GM08714 (cell line): ENCODE results near the gene CLTCL1.

ENCODE experiments used
- H3K4me3 ChIP-seq: fragments of 200-500 bp; sonication (Bioruptor generic); 2 replicates; pipeline ENCODE4 v1.5.1; 2014; ENCODE audit warnings: mild to moderate bottlenecking, low read length, inconsistent platforms
- ZNF274 ChIP-seq: IDR thresholded peaks from 2 replicates; pipeline ENCODE4 v1.6.1; 2012; ENCODE audit warnings: mild to moderate bottlenecking, low read depth, low read length

CLTCL1 gene

DNA sequence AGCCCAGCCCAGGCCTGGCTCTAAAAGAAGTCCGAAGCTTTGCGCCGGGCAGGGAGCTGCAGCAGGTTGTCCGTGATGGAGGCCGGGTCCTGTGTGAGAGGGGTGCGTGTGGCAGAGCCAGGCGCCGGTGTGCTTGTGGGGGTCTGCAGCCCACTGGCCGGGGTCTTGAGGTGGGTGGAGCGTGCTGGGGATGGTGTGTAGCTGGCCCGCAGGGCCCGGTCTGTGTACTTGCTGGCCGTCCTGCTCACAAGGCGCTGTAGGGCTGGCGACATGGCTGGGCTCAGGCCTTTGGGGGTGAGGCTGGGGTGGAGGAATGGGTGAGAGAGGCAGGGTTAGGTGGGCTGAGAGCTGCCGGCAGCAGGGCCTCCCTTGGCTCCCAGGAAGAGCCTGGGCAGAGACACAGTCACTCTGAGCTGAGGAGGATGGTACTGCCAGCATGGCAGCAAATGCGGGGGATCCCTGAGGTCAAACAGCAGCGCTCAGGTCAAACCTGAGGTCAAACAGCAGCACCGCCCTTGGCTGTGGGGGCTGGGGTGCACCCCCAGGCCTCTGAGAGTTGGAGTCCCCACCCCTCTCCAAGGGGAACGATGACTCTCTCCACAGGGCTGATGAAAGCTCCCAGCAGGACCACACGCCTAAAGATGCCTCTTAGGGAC is 157.2 kb downstream of the CLTCL1 start:
- no peak overlapping the region for H3K4me3 ChIP-seq
- TF ChIP-seq ZNF274, result no peak

DNA sequence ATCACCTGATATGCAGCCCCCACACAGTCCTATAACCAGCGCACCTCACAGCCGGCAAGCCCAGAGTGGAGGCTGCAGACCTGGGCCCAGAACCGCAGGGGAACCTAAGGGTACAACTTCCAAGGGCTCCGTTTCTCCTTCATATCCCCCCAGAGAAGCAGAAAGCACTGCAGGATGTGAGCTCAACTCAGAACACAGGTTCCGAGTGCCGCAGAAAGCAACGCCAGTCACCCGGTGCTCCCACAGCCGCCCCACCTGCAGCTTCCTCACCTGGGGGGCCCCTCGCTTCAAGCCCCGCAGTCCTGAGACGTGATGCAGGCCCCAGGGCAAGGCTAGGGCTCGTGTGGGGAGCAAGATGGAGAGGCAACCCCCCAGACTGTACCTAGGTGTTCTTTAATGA is 158.0 kb downstream of the CLTCL1 start:
- no peak overlapping the region for H3K4me3 ChIP-seq
- TF ChIP-seq ZNF274, result no peak

DNA sequence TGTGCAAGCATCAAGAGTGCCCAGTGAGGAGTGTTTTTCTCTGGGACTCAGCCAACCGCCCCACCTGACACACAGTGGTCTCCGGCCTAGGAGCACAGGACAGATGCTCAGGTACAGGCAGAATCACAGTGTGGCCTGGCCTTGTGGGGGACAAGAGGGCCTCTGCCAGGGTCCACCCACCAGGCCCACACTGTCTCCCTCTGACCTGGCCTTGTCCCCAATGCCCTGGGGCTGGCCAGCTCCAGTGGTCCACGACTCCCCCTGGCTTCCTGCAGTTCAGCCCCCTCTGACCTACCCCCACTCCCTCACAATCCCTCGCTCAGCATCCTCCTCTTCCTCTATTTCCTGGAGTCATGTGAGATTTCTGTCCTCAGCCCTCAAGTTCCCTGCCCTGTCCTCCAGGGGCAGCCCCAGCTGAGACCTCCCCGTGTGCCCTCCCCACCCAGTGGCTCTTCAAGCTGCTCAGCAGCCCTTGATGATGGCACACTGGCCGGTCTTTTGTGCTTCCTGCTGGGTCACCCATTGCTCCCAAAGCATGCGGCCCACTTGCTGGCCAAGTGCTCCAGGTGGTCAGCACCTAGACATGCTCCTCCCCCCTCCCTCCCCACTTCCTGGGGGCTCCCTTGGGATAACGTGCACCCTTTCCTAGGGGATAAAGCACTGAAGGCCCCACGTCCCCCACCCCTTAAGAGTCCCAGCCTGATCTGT is 158.7 kb downstream of the CLTCL1 start:
- TF ChIP-seq ZNF274, result no peak
- H3K4me3 ChIP-seq, result no peak overlapping the region

DNA sequence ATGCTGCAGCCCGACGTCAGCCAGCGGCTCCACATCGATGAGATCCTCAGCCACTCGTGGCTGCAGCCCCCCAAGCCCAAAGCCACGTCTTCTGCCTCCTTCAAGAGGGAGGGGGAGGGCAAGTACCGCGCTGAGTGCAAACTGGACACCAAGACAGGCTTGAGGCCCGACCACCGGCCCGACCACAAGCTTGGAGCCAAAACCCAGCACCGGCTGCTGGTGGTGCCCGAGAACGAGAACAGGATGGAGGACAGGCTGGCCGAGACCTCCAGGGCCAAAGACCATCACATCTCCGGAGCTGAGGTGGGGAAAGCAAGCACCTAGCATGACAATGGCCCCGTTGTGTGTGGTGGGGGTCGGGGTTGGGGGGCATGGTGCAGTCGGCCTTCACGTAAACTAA is 159.4 kb downstream of the CLTCL1 start:
- TF ChIP-seq ZNF274, result no peak
- no peak overlapping the region for H3K4me3 ChIP-seq

DNA sequence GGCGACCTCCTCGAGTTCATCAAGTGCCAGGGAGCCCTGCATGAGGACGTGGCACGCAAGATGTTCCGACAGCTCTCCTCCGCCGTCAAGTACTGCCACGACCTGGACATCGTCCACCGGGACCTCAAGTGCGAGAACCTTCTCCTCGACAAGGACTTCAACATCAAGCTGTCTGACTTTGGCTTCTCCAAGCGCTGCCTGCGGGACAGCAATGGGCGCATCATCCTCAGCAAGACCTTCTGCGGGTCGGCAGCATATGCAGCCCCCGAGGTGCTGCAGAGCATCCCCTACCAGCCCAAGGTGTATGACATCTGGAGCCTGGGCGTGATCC is 159.9 kb downstream of the CLTCL1 start:
- H3K4me3 ChIP-seq, result no peak overlapping the region
- no peak for TF ChIP-seq ZNF274

DNA sequence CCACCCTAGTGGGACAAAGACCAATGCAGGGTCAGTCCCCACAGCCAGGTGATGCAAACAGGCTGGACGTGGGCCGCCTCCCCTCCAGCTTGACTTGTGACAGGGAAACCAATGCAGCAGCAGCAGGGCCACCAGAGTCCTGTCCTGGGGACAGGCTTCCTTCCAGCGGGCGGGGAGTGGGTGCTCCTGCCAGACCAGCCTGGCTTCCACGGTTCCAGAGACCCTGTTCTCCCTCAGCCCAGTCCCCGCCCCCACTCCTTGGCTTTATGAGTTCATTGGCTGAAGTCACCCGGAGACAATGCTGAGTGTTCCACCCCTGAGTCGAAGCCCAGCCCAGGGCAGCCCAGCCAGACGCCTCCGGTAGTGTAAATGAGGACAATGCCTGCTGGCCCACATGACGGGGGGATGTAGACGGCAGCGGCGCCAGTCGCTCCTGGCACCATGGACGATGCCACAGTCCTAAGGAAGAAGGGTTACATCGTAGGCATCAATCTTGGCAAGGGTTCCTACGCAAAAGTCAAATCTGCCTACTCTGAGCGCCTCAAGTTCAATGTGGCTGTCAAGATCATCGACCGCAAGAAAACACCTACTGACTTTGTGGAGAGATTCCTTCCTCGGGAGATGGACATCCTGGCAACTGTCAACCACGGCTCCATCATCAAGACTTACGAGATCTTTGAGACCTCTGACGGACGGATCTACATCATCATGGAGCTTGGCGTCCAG is 160.4 kb downstream of the CLTCL1 start, which contains the start of gene TSSK2:
TSS of gene TSSK2 (plus strand) at position 350 of the 726 bp plus-strand sequence. CDS start at position 442, 92 bp downstream.
- TF ChIP-seq ZNF274, result no peak

DNA sequence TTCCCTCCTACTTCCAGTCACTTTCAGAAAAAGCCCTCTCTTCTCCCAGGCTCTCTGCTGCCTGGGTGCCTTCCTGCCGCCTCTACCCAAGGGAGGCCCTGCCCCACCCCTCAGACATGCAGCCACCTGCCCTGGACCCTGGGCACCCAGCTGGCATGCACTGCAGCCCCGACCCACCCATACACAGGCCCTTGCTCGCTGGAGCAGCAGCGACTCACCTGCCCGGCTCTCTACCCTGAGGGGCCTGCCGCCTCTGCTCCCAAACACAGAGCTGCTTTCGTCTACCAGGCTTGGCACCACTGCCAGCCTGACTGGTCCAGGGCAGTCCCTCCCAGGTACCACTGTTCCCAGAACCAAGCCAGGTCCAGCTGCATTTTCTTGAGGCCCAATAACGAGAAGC is 161.6 kb downstream of the CLTCL1 start:
- no peak for TF ChIP-seq ZNF274
- no peak overlapping the region for H3K4me3 ChIP-seq

More for the DNA sequence above, 160.4 kb downstream of the CLTCL1 start, which contains the start of gene TSSK2:
- H3K4me3 ChIP-seq, result no peak within 1 kb of the TSS
